Mesenteric fat pad (tissue), 1 donor: Measurements from ENCODE around the gene OR51T1. TPM values are rescaled to one million over a fixed set of nuclear protein-coding genes. Genes with fewer than 3 reads are reported as not detected.

Experiments used
- DNase-seq: peaks from one replicate; pipeline ENCODE4 v3.0.0-alpha.2; 2020; ENCODE audit warnings: low spot score
- total RNA-seq: library from RNA; stranded (reverse); fragmentation: NEBNext Ultra II Directional; extraction: Animal tissue kit (Norgen Biotek cat#: 25700); gene quantifications from one replicate; pipeline ENCODE4 v1.2.1, GENCODE V29; 2021
- donor health status: DM: yes; HTN: yes; CAD: no.

Gene OR51T1
- total RNA-seq, 1 donor from 2014 or later = not detected

- no peak for DNase-seq
Measured at GRCh38 chr11:4924239-4924638, 42.5 kb downstream of the OR51T1 start, which contains the start of gene OR51G1. Gene OR51G1 (minus strand): TSS chr11:4924339. CDS start chr11:4924339, 0 bp downstream.

DNA sequence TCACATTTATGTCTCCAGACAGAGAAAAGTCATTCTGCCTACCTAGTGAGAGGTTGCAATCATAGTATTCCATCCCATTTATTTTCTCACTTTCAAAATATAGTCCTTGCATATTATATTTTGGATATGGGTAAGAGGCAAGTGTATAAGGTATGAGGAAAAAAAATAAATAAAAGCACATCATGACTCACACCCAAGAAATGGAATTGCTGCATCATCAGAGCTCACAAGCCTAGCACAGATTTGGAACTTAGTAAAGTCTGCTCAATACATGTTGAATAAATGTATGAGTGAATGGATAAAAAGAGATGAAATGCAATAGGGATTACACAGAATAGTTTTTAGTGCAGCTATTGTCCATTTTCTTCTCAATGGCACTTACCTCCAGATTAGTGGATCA lies 44.9 kb downstream of the OR51T1 start:
- no peak for DNase-seq

Other genes starting within 250 kb of the OR51T1 start
- not detected for gene OR51D1, start 244.4 kb upstream of the OR51T1 start, total RNA-seq
- 1.5 TPM for gene OR51E1, start 237.9 kb upstream of the OR51T1 start, total RNA-seq
- not detected for gene OR51E2, start 184.0 kb upstream of the OR51T1 start, total RNA-seq
- gene MMP26, start 177.1 kb upstream of the OR51T1 start, total RNA-seq = not detected
- not detected for gene OR51F1, start 112.0 kb upstream of the OR51T1 start, total RNA-seq
- gene OR52R1, start 77.5 kb upstream of the OR51T1 start, total RNA-seq = not detected
- gene OR51F2, start 60.6 kb upstream of the OR51T1 start, total RNA-seq = not detected
- not detected for gene OR51S1, start 32.7 kb upstream of the OR51T1 start, total RNA-seq
- not detected for gene OR51A7, start 21.9 kb downstream of the OR51T1 start, total RNA-seq
- gene OR51G2, start 37.5 kb downstream of the OR51T1 start, total RNA-seq = not detected
- not detected for gene OR51G1, start 42.4 kb downstream of the OR51T1 start, total RNA-seq
- gene OR51A4, start 65.7 kb downstream of the OR51T1 start, total RNA-seq = not detected
- not detected for gene OR51A2, start 73.8 kb downstream of the OR51T1 start, total RNA-seq
- not detected for gene OR51L1, start 113.0 kb downstream of the OR51T1 start, total RNA-seq
- gene OR52J3, start 164.6 kb downstream of the OR51T1 start, total RNA-seq = not detected
- gene OR52E2, start 177.7 kb downstream of the OR51T1 start, total RNA-seq = not detected
- gene OR52E1, start 187.7 kb downstream of the OR51T1 start, total RNA-seq = not detected